A673 (cell line): Measurements from ENCODE around the gene PCNT. TPM values are rescaled to one million over a fixed set of nuclear protein-coding genes. Genes with fewer than 3 reads are reported as not detected.

ENCODE experiments used
- BruUV-seq: library from RNA; stranded (reverse); fragments of 400-500 nt; replicated peaks from 2 replicates; lab custom pipeline; 2021; lab: Mats Ljungman, UMichigan
- CTCF ChIA-PET: fragments of 300-600 bp; sonication (Branson Sonifier 250); formaldehyde crosslinking; loops from one replicate; lab custom pipeline; 2022; ENCODE audit warnings: antibody characterized with exemption; lab: Charles Lee
- POLR2A ChIA-PET: fragments of 300-600 bp; sonication (Branson Sonifier 250); formaldehyde crosslinking; loops from one replicate; lab custom pipeline; 2022; ENCODE audit warnings: antibody characterized with exemption; ENCODE audit not compliant: low non-redundant PET; lab: Charles Lee
- DNase-seq: peaks from one replicate; pipeline ENCODE4 v3.0.0-alpha.2; 2015; ENCODE audit warnings: low spot score
- H3K27ac ChIP-seq: fragments of 200-600 bp; sonication (generic); 2 replicates; pipeline ENCODE4 v1.5.1; 2016; ENCODE audit warnings: mixed run types, low read depth, mild to moderate bottlenecking, mixed read lengths, antibody characterized with exemption, low read length; ENCODE audit not compliant: poor library complexity, severe bottlenecking
- H3K27me3 ChIP-seq: fragments of 200-600 bp; sonication (generic); replicated peaks from 2 replicates; pipeline ENCODE4 v1.6.1; 2017; ENCODE audit warnings: mixed run types, low read depth, mild to moderate bottlenecking, mixed read lengths, antibody characterized with exemption, low read length; ENCODE audit not compliant: insufficient read depth, poor library complexity
- H3K36me3 ChIP-seq: fragments of 200-600 bp; sonication (generic); 2 replicates; pipeline ENCODE4 v1.6.1; 2016; ENCODE audit warnings: mixed run types, mild to moderate bottlenecking, mixed read lengths, antibody characterized with exemption, low read length; ENCODE audit not compliant: insufficient read depth, poor library complexity, severe bottlenecking
- H3K4me1 ChIP-seq: fragments of 200-600 bp; sonication (generic); 2 replicates; pipeline ENCODE4 v1.6.1; 2017; ENCODE audit warnings: mixed run types, mild to moderate bottlenecking, mixed read lengths, antibody characterized with exemption, low read length; ENCODE audit not compliant: insufficient read depth, poor library complexity, severe bottlenecking
- H3K4me3 ChIP-seq: fragments of 200-600 bp; sonication (generic); 2 replicates; pipeline ENCODE4 v1.5.1; 2016; ENCODE audit warnings: low read depth, mixed run types, mild to moderate bottlenecking, mixed read lengths, low read length; ENCODE audit not compliant: poor library complexity, severe bottlenecking
- H3K9me3 ChIP-seq: fragments of 200-600 bp; sonication (generic); 2 replicates; pipeline ENCODE4 v1.6.1; 2016; ENCODE audit warnings: mixed run types, low read depth, mild to moderate bottlenecking, mixed read lengths, antibody characterized with exemption, low read length; ENCODE audit not compliant: poor library complexity, severe bottlenecking
- CTCF ChIP-seq: fragments of 300-800, 200-600 bp; sonication (generic); conservative IDR thresholded peaks from 2 replicates; pipeline ENCODE4 v1.5.1; 2017; ENCODE audit warnings: low read depth, mild to moderate bottlenecking, antibody characterized with exemption, low read length, moderate library complexity, mixed read lengths
- EZH2 ChIP-seq: fragments of 200-600 bp; sonication (generic); IDR thresholded peaks from 2 replicates; pipeline ENCODE4 v1.6.1; 2017; ENCODE audit warnings: borderline replicate concordance, low read depth, mild to moderate bottlenecking, mixed read lengths, antibody characterized with exemption, low read length; ENCODE audit not compliant: poor library complexity, severe bottlenecking
- intact Hi-C: fragments of 100-400 bp; cut with micrococcal nuclease; formaldehyde crosslinking; loops from one replicate; pipeline ENCODE4 v1.10.0; 2022; ENCODE audit not compliant: unreplicated experiment
- total RNA-seq: library from RNA; stranded (reverse); gene quantifications from 2 replicates; pipeline ENCODE4 v1.2.3, GENCODE V29; 2021

Gene PCNT
- total RNA-seq, 1 experiment from 2014 or later, result 66.4 TPM

DNA sequence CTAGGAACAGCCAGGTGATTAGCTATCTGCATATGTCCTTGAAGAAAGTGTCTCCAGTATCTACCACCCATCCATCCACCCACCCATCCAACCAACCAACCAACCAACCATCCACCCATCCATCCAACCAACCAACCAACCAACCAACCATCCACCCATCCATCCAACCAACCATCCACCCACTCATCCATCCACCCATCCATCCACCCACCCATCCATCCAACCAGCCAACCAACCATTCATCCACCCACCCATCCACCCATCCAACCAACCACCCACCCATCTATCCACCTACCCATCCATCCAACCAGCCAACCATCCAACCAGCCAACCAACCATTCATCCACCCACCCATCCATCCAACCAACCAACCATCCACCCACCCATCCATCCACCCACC is 12.4 kb upstream of the PCNT start:
- H3K4me3 ChIP-seq, result no peak overlapping the region
- ChIA-PET POLR2A (no interaction called here), CTCF (no interaction called here)
- BruUV-seq, result no TSS peak
- no peak for DNase-seq
- no peaks in the 10 kb centered on the region for H3K27me3 ChIP-seq
- H3K27ac ChIP-seq, result no peak overlapping the region
- H3K4me1 ChIP-seq, result no peaks in the 10 kb centered on the region
- TF ChIP-seq EZH2, result no peak
- no peak for TF ChIP-seq CTCF
- peaks cover 61% of the 10 kb centered on the region for H3K36me3 ChIP-seq
- H3K9me3 ChIP-seq, result no peaks in the 10 kb centered on the region
- intact Hi-C loops, result no loop called here

DNA sequence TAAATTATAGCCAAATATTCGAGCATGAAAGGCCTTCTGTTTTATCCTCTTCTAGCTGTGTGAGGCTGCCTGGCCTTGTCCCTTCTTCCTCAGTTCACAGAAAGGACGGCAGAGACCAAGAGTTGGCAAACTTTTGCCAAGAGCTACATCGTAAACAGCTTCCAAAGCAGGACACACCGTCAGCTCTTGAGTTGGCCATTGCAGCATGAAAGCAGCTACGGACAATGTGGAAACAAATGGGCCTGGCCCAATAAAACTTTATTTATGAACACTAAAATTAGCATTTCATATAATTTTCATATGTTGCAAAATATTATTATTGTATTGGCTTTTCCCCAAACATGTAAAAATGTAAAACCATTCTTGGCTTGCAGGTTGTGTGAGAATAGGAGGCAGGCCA is 11.0 kb upstream of the PCNT start:
- TF ChIP-seq CTCF, result no peak
- no peak for TF ChIP-seq EZH2
- Histone ChIP-seq H3K27me3 (no peaks in the 10 kb centered on the region), H3K27ac (no peak overlapping the region), H3K4me3 (no peak overlapping the region), H3K4me1 (no peaks in the 10 kb centered on the region), H3K36me3 (peaks cover 61% of the 10 kb centered on the region), H3K9me3 (no peaks in the 10 kb centered on the region)
- intact Hi-C loops, result no loop called here
- CTCF ChIA-PET, result no interaction called here
- no TSS peak for BruUV-seq
- POLR2A ChIA-PET, result interaction anchor here (0.5 kb wide), 1 partner anchor 244 kb away, joined by 3 read pairs; no protein-coding TSS in a partner anchor
- no peak for DNase-seq

GRCh38 chr21:46314441-46315020 is 9.4 kb upstream of the PCNT start:
- no peak for DNase-seq
- no peaks in the 10 kb centered on the region for H3K27me3 ChIP-seq
- no peaks in the 10 kb centered on the region for H3K9me3 ChIP-seq
- H3K36me3 ChIP-seq, result peaks cover 56% of the 10 kb centered on the region
- no peak overlapping the region for H3K4me3 ChIP-seq
- intact Hi-C loops, result no loop called here
- ChIA-PET CTCF (no interaction called here), POLR2A (interaction anchor here (0.6 to 0.7 kb wide), 2 partner anchors 8 to 583 kb away, joined by 3 read pairs; no protein-coding TSS in a partner anchor)
- no peak overlapping the region for H3K27ac ChIP-seq
- no TSS peak for BruUV-seq
- no peak for TF ChIP-seq CTCF
- TF ChIP-seq EZH2, result no peak
- H3K4me1 ChIP-seq, result no peaks in the 10 kb centered on the region
